ENCODE results near the gene CDK15.

Gene CDK15

GRCh38 chr2:201908901-201909300 lies 102.6 kb downstream of the CDK15 start:
- DNase-seq (ENCODE audit: low read depth in 2 of 2), result no peak

- DNase-seq (ENCODE audit: low read depth in 2 of 2), result no peak
Measured at GRCh38 chr2:201909348-201909747, 103.0 kb downstream of the CDK15 start.

- DNase-seq (ENCODE audit: low read depth in 2 of 2), result no peak
Measured at GRCh38 chr2:201909961-201910361, 103.6 kb downstream of the CDK15 start.

GRCh38 chr2:201911372-201911771 lies 105.0 kb downstream of the CDK15 start:
- DNase-seq (ENCODE audit: low read depth in 2 of 2), result no peak

- DNase-seq (ENCODE audit: low read depth in 2 of 2), result no peak
Measured at GRCh38 chr2:201913201-201913600, 106.9 kb downstream of the CDK15 start.

- DNase-seq (ENCODE audit: low read depth in 2 of 2), result no peak
Measured at GRCh38 chr2:201915446-201915845, 109.1 kb downstream of the CDK15 start.

GRCh38 chr2:201916565-201916964 lies 110.2 kb downstream of the CDK15 start:
- DNase-seq (ENCODE audit: low read depth in 2 of 2), result no peak

- no peak for DNase-seq (ENCODE audit: low read depth in 2 of 2)
Measured at GRCh38 chr2:201918616-201919307, 112.4 kb downstream of the CDK15 start.

GRCh38 chr2:201919308-201919634 lies 112.9 kb downstream of the CDK15 start:
- no peak for DNase-seq (ENCODE audit: low read depth in 2 of 2)

GRCh38 chr2:201923436-201924328 lies 117.3 kb downstream of the CDK15 start:
- DNase-seq (ENCODE audit: low read depth in 2 of 2), result no peak

- no peak for DNase-seq (ENCODE audit: low read depth in 2 of 2)
Measured at GRCh38 chr2:201924453-201924852, 118.1 kb downstream of the CDK15 start.

GRCh38 chr2:201925056-201925455 lies 118.7 kb downstream of the CDK15 start:
- DNase-seq (ENCODE audit: low read depth in 2 of 2), result no peak

GRCh38 chr2:201926067-201926466 lies 119.7 kb downstream of the CDK15 start:
- DNase-seq (ENCODE audit: low read depth in 2 of 2), result no peak

GRCh38 chr2:201928363-201928762 lies 122.0 kb downstream of the CDK15 start:
- DNase-seq (ENCODE audit: low read depth in 2 of 2), result no peak

GRCh38 chr2:201929281-201930026 lies 123.1 kb downstream of the CDK15 start:
- no peak for DNase-seq (ENCODE audit: low read depth in 2 of 2)

- no peak for DNase-seq (ENCODE audit: low read depth in 2 of 2)
Measured at GRCh38 chr2:201930043-201930442, 123.7 kb downstream of the CDK15 start.

GRCh38 chr2:201930831-201931230 lies 124.5 kb downstream of the CDK15 start:
- no peak for DNase-seq (ENCODE audit: low read depth in 2 of 2)

- DNase-seq (ENCODE audit: low read depth in 2 of 2), result no peak
Measured at GRCh38 chr2:201931475-201931874, 125.1 kb downstream of the CDK15 start.

GRCh38 chr2:201931951-201932350 lies 125.6 kb downstream of the CDK15 start:
- no peak for DNase-seq (ENCODE audit: low read depth in 2 of 2)

- no peak for DNase-seq (ENCODE audit: low read depth in 2 of 2)
Measured at GRCh38 chr2:201932511-201932910, 126.2 kb downstream of the CDK15 start.

GRCh38 chr2:201933792-201934237 lies 127.5 kb downstream of the CDK15 start:
- DNase-seq (ENCODE audit: low read depth in 2 of 2), result no peak

GRCh38 chr2:201936817-201937216 lies 130.5 kb downstream of the CDK15 start:
- DNase-seq (ENCODE audit: low read depth in 2 of 2), result no peak
